ENCODE measurements around the gene TPCN1.

- peak; percentile 93 for TF ChIP-seq CTCF (IDR thresholded peaks at IDR 0.05; ENCODE audit: insufficient read depth, low read depth, low read length)
- TF ChIP-seq EZH2 (IDR thresholded peaks at IDR 0.05; ENCODE audit: insufficient read depth, low read length) = no peak
Observed at GRCh38 chr12:113174461-113175384, 46.5 kb upstream of the TPCN1 start.
